HG03280 (cell line): ENCODE data around the gene SF3B5.
"Not testable (repeated sequence)": the region's sequence is repeated elsewhere in the genome, so short reads cannot be mapped to it uniquely, and the experiment has no call there.

Experiments
- ATAC-seq: cut with Tn5 transposase; IDR thresholded peaks from one replicate; pipeline ENCODE4 v1.9.1; 2021; ENCODE audit warnings: mild to moderate bottlenecking, moderate library complexity; ENCODE audit not compliant: unreplicated experiment

Gene SF3B5

DNA sequence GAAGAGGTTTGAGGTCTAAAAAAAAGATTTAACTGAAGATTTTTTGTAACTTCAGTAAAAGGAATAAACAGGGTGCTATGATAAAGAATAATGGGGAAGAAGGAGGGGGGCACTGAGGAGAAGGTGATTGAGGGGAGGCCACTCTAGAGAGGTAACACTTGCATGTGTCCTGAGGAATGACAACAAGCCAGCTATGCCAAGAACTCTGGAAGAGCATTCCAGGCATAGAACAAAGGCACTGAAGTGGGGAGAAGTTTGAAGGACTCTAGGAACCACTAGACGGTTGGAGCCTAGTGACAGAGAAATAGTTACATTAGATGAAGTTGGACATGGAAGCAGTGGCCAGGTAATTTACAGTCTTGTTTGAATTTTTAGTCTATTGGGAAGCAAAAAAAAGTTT lies 10.8 kb upstream of the SF3B5 start:
- no peak for ATAC-seq

DNA sequence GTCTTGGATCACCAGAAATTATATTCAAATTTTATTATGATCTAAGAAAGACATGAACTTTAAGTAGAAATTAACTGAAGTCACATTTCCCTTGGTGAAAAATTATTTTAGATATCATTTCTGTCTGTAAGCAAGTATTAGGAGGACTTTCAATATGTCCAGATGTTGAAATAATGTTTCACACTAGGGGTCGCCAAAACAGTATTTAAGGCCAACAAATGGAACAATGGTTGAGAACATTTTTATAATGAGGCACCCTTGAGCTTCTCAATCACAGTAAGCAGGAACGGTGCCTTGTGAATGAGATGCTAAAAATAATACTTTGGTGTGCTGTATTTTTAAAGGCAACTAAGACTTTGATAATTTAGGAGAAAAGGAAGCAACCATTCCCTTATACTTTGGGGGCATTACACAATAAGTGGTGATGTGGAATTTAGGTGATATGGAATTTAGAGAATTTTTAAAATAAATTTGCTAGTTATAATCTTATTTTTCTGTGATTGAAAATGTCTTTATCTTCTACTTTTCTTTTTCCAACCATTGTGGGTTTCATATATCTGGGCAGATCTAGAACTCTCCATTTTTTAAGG lies 9.6 kb upstream of the SF3B5 start:
- peak; percentile 90 for ATAC-seq

DNA sequence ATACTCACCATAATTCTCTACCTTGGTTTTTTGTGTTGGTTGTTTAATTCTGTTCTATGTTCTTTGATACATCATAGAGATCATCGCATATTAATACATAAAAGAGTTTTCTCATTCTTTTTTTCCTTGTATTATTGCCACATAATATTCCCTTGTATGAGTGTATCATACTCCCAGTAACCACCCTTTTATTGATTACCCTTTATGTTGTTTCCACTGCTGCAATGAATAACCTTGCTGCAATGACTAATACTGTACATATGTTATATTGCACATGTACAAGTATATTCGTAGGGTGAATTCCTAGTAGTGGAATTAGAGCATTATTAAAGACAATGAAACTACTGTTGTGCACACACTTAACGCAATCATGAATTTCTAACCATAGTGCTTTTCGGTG lies 9.1 kb upstream of the SF3B5 start:
- no peak for ATAC-seq

- no peak for ATAC-seq
Observed at GRCh38 chr6:144103026-144103563, 7.7 kb upstream of the SF3B5 start.

- no peak for ATAC-seq
Observed at GRCh38 chr6:144098993-144099392, 3.6 kb upstream of the SF3B5 start.

DNA sequence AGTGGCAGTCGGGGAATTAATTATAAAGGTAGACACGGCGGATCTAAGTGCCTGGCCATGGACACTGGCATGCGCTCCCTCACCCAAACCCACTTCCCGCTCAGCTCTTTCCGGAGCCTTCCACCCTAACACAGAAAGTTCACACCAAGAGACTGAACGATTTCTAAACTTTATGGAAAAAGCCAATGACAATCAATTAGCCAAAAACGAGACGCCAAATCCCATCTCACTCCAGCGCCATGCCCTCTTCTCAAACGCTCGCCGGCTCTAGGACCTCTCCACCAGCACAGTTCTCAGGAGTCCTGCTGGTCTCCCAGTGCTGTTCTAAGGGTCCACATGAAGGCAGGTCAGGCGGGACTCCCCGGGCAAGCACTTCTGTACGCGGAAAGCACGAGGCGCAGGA lies 641 bp downstream of the SF3B5 start:
- peak; percentile 0 for ATAC-seq

- ATAC-seq: no peak
Observed at GRCh38 chr6:144093658-144094057, 1.7 kb downstream of the SF3B5 start.

- ATAC-seq: no peak
Observed at GRCh38 chr6:144093236-144093635, 2.1 kb downstream of the SF3B5 start.

DNA sequence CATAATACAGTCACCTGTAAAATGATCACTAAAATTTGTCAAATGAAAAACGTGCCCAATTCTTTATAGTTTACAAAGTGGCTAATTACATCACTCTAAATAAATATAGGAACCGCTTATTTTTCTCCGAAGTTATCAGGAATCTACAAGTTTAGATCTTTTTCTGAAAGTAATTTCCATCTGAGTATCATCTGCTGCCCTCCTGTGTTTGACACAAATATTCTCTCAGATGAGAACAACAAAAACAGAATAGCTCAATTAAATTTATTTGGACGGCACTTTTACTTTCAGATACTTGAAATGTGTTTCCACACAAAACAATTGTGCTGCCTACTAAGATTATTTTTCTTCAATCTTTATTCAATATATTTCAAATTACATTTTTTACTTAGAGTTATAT lies 5.0 kb downstream of the SF3B5 start:
- no peak for ATAC-seq

DNA sequence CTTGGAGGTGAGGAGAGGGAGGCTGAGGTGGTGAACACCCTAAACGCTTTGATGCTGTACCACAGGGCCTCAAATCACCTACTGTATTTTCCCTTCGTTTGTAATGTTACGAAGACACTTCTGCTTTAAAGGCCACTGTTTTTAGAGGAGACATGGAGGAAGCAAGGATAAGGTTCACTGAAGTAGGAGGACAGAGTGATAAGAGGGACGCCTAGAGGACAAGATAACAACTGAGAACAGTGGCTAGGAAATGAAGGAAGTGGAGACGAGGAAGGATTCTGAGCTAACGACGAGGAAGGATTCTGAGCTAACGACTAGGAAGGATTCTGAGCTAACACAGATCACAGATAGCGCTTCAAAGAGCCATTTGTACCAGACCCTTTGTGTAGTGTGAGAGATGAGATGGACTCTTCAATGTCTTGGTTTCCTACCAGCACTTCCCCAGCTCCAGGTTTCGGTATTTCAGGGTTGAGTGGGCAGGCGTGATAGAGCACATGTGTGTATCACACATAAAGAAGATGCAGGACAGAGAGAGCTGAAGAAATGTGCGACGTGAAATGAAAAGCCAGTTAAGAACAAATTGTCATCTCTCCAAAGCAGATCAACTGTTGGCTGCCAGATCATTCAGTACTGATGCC lies 7.5 kb downstream of the SF3B5 start:
- no peak for ATAC-seq

DNA sequence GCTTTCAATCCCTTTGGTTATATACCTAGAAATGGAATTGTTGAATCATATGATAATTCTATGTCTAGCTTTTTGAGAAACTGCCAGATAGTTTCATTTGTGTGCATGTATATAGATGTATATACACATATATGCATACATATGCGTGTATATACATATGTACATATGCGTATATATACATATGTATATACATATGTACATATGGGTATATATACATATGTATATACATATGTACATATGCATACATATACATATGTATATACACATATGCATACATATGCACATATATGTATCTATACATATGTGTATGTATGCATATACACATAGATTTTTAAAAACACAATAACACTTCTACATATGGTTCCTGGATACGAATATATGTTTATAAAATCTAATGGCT lies 8.4 kb downstream of the SF3B5 start:
- ATAC-seq: no peak

DNA sequence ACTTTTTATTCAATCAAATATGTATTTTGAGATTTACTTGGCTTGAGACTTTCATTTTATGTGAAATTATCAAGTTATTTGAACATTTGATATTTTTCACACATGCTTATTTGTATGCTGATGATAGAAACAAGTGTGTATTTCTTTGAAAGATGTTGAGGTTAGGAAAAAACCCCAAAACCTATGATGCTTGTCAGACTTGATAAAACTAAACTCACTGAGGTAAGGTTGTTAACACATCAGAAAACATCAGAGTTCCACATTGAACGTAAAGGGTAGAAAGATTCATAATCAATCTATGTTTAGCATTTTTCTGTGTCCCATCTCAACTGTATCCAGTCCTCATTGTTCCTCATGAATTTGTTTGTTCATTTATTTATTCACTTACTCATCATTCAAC lies 12.2 kb downstream of the SF3B5 start:
- ATAC-seq: no peak

GRCh38 chr6:144082412-144082811 lies 13.0 kb downstream of the SF3B5 start:
- not testable (repeated sequence) for ATAC-seq

GRCh38 chr6:144077871-144078270 lies 17.5 kb downstream of the SF3B5 start:
- ATAC-seq: no peak

DNA sequence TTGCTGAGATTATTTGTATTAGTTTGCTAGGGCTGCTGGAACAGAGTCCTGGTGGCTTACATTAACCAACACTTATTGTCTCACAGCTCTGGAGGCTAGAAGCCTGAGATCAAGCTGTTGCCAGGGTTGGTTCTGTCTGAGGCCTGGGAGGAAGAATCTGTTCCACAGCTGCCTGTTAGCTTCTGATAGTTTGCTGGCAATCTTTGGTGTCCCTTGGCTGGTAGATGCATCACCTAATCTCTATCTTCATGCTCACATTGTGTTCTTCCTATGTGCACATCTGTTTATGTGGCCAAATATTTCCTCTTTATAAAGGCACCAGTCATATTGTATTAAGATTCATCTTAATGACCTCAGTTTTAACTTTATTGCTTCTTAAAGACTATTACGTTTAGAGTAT lies 19.5 kb downstream of the SF3B5 start:
- ATAC-seq: no peak

GRCh38 chr6:144075187-144075586 lies 20.2 kb downstream of the SF3B5 start:
- ATAC-seq: no peak

- no peak for ATAC-seq
Observed at GRCh38 chr6:144073024-144073423, 22.3 kb downstream of the SF3B5 start.

DNA sequence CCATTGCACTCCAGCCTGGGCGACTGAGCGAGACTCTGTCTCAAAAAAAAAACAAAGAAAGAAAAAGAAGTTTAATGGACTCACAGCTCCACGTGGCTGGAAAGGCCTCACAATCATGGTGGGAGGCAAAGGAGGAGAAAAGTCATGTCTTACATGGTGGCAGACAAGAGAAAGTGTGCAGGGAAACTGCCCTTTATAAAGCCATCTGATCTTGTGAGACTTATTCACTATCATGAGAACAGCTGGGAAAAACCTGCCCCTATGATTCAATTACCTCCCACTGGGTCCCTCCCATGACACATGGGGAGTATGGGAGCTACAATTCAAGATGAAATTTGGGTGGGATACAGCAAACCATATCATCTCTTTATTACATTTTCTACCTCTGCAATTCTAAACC lies 25.9 kb downstream of the SF3B5 start:
- no peak for ATAC-seq

DNA sequence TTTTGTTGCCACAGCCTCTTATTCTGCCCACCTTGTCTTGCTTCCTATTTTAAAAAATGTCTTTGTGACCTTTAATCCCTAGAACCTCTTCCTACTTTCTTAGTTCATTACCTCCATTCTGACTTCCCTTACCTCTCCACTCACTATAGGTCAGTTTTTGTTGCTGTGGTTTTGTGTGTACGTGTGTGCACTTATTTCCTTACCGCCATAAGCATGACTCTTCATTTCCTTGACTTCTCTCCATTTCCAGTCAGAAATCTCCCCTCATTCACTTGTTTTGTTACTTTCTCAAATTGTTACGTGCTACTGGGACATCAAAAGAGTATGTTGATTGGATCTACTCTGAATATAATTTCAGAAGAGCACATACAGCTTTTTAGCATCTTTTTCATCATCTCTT lies 26.6 kb downstream of the SF3B5 start:
- no peak for ATAC-seq

- ATAC-seq: peak; percentile 30
Observed at GRCh38 chr6:144066741-144067484, 28.5 kb downstream of the SF3B5 start.

GRCh38 chr6:144066255-144066654 lies 29.1 kb downstream of the SF3B5 start:
- no peak for ATAC-seq

- no peak for ATAC-seq
Observed at GRCh38 chr6:144065213-144065660, 30.1 kb downstream of the SF3B5 start.
